Fibroblast of skin of abdomen (primary cell): ENCODE data around the gene ATP1B1.
"Not testable (repeated sequence)": the region's sequence is repeated elsewhere in the genome, so short reads cannot be mapped to it uniquely, and the experiment has no call there.

ENCODE experiments used
- DNase-seq: peaks from one replicate; pipeline ENCODE4 v3.0.0-alpha.2; 2013

ATP1B1 gene

DNA sequence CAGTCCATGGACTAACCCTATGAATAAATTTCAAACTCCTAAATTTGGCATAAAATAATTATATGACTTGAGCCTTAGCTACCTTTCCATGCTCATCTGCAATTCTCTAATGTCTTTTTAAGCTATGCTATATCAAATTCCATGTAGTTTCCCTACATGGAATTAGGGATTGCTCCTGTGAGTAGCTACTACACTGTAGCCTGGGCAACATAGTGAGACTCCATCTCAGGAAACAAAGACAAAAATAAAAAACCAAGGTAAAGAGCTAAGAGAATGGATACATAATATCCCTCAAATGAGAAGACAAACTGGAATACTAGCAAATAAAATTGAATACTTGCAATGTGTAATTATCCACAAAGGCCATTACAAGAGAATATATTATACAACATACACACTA is 37.5 kb downstream of the ATP1B1 start:
- no peak for DNase-seq

DNA sequence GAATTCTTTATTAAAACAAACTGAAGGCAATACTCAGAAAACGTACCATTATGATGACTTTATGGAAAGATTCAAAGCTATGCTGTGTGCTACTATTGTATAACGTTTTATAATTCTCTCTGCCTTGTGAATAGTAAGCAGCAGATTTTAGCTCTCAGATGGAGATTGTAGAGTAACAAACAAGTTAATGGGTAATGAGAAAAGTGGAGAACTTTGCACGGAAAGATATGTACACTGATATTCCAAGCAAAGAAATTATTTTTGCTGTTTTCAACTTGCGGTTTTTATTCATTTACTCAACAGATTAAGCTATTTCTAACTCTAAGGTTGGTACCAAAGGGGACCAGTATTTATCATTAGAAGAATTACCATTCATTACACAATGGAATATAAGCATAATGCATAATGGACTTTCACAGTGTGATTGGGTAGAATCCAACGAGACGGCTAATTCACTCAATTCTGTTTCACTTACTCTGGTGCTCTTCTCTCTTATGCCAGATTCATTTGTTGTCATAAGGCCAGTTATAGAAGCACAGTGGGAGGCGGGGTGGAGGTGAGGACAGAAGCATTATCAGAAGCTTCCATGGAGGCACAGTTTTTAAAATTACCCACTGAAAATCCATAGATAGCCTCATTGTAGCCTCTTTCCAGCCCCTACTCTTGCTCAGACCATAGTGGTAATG is 38.6 kb downstream of the ATP1B1 start:
- DNase-seq: no peak

DNA sequence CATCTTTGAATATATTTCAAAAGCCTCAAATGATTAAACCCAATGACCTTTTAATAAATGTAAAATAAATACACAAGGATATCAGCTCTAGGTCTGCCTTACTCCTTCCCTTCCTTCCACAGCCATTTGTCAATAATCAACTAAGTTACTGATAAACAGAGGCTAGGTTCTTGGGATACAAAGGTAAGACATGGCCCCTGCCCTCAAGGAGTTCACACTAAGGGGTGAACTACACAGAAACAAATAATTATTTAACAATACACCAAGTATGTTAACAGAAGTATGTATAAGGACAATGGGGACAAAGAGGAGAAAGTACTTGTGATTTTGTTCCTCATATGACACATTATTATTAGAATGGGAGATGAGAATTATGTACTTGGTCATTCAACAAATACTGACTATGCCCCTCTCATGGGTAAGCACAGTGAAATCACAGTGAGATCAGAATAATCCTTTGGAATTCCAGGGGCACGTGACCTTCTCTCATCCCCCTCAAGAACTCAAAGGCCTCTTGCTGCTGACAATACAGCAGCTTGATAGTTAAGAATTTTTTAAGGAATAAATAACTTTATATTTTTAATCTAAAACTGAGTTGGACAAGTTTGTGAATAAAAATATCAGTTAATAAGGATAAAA is 40.2 kb downstream of the ATP1B1 start:
- no peak for DNase-seq

DNA sequence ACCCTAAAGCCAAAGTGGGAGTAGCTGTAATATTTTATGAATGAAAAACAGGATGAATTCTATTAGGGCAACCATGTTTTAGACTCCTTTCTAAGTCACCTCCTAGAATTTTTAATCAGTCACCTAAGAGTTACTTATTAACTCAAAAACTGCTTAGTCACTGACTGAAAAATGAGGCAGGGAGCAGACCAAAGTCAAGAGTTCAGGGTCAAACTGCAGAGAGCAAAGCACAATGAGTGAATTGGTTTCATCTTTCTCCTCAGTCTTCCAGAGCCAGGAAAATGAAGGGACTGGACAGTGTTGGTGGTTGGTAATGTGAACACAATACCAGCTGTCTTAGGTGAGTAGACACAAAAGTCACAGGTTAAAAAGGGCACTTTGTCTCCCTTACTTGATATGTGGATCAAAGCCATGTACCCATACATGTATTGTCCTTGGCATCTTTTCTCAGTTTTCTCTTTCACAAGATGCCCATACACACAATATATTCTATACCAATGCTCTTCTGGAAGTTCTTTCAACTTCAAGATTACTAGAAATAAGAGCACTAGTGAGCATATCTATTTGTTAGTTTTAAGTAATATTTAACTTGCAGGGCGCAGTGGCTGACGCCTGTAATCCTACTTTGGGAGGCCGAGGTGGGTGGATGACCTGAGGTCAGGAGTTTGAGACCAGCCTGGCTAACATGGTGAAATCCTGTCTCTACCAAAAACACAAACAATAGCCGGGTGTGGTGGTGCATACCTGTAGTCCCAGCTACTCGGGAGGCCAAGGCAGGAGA is 42.2 kb downstream of the ATP1B1 start:
- DNase-seq: no peak

DNA sequence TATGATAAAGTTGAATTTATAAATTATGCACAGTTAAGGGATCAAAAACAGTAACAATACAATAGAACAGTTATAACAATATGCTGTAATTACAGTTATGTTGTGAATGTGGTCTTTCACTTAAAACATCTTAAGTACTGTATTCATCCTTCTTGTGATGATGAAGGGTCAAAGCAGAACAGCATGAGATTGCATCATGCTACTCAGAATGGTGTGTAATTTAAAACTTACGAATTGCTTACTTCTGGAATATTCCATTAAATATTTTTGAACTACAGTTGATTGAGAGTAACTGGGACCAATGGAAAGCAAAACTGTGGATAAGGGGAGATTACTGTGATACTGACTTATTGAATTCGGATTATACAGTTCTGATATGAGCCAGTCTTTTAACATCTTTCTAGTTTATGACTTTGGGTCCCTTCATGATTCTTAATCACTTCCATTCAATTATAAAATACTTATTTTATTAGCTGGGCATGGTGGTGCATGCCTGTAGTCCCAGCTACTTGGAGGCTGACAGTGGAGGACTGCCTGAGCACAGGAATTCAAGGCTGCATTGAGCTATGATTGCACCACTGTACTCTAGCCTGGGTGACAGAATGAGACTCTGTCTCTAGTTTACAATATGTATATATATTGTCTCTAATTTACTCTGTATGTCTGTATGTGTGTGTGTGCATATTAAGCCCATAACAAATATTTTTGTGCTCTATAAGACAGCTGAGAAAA is 43.2 kb downstream of the ATP1B1 start:
- DNase-seq: peak; percentile 19

DNA sequence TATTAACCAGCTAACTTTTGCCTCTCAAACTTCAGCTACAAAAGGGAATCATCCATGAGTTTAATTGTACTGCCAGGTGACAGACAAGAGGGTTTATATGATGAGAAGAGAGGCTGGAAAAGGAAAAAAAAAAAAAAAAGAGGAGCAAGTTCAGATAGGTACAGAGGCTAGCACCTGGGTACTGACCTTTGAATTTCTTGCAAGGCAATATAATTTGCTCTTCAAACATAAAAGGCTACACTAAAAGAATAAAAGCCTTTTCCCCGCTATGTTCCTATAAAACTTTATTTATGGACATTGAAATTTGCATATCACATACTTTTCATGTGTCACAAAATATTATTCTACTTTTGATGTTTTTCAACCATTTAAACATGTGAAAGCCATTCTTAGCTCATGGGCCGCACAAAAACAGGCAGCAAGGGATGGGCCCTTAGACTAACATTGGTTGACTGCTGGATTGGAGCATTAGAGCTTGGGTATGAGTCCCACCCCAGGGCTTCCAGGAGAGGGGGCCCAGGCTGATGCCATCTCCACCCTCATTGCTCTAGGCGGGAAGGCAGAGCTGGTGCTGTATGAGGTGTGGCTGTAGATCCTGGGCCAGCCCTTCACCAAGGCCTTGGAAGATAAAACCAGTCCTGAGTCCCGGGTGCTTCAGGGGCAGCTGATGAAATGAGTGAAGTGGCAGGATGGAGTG is 44.3 kb downstream of the ATP1B1 start:
- no peak for DNase-seq

DNA sequence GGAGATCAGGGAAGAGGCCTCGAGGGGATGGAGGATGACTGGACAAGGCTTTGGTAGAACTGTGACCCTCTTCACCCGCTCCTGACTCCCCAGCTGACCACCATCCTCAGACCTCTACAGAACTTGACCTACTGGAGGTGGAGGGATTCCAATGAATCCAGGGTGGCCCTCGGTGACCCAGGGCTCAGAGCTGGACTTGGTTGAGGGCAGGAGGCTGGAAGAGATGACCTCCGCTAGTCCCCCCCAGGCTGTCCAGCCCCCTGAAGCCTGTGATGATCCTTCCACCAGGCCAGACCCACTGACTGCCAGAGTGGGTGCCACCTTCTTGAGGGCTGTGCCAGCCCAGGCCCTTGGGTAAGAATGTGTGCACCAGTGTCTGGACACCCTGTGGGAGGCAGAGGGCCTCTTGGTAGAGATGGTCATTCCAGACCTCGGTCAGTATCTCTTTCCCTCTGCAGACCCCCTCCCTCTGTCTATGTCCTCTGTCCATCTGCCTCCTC is 44.9 kb downstream of the ATP1B1 start:
- no peak for DNase-seq

DNA sequence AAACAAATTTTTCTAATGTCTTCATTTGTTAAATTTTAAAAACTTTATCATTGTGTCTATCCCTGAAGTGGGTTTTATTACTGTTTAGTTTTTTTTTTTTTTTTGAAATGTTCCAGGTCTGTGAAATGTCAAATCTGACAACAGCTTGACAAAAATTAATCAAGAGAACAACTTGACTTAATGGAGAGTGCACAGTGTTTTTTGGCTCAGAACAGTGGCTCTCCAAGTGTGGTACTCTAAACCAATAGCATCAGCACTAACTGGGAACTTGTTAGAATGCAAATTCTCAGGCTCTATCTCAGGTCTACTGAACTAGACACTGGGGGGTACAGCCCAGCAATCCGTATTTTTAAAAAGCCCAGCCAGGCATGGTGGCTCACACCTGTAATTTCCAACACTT is 49.2 kb downstream of the ATP1B1 start:
- no peak for DNase-seq

DNA sequence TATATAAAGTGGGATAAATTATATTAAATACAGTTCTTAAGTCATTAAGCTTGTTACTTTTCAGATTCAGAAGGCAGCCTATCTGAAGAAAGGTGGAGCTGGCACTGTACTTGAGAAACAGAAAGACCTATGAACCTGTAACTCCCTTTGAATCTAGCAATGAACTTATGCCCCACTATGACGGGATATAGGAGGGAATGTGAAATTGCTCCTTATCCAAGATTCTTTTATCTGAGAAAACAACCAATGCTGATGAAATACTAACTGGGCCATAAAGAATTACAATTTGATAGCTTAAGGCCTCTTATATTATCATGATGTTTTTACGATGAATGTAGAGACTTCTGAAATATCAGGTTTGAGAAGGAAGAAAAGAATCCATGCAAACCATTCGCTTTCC is 50.1 kb downstream of the ATP1B1 start:
- no peak for DNase-seq

DNA sequence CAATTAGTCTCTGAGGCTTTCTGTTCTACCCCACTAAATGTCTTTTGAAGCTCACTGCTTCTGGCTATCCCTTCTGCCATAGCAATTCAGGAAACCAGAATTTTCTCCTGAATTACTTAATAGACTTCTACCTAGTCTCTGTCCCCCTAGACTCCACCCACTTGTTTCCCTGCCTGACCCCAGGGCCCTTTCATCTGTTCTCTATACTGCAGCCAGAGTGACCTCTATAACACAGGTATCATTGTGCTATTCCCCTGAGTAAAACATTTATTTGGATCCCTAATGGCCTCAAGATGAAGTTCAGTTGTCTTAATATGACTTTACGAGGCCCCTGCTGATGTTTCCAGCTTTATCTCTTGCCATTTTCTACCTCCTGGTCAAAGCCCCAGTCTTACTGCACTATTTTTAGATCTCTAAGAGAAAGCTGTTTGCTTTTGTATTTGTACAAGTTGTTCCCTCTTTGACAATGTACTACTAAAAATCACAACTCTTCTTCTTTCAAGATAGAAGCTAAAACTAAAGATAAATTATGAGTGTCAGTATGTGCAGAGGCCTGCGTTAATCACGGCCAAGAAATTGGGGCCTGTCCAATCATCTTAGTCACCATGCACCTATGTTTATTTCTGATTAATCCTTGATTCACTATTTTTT is 54.5 kb downstream of the ATP1B1 start:
- peak; percentile 37 for DNase-seq

DNA sequence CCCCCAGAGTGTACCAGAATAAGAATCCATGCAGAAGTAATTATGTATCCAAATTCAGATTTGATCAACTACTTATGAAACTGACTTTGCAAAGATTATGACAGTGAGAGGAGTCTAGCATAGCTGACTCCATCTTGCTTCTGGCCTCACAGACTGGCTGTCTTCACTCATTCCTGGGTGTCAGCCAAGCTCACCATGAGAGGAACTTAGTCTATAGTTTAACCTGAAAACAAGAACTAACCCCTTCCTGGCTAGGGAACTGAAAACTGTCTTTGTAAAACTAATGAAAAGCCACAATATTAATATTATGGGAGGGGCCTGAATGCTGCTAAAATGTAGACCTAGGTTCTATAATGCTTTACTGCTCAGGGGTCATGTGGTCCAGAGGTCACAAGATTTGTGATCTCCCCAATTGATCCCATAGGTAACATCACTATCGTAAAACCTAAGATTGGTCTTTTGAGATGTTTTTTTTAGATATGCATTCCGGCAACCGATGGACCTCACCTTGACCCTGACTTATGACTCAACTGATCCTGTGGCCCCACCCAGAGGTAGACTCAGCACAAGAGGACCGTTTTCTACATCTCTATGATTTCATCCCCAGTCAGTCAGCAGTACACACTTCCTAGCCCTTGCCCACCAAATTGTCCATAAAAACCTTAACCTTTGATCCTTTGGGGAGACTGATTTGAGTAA is 55.2 kb downstream of the ATP1B1 start:
- DNase-seq: peak; percentile 27

DNA sequence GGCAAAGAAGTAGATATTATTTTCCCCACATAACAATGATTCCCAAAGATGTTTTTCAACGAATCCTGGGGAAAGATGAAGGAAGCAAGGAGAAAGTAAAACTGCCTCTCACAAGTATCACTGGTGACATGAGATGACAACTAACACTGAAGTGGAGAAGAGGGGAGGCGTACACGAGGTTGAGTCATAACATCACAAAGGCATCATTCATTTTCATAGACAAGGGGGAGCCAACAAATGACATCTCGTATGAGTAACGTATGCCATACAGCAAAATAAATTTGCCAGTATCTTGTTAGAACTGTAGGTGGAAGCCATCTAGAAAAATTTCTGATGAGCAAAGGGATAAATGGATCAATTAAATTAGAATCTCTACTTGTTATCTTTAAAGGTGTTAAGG is 56.6 kb downstream of the ATP1B1 start:
- DNase-seq: no peak

DNA sequence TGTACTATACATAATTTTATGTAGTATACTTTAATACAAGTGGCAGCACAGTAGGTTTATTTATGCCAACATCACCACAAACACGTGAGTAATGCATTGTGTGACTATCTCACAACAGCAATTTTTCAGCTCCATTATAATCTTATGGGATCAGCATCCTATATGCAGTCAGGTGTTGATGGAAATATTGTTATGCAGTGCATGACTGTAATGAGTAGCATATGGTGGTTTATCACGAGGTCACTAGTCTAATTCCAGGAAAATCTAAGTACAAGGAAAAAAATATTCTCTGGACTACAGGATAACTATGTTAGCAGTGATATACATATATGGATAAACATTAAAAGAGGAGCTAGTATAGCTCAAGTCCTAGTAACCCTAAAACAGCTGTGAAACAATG is 69.0 kb downstream of the ATP1B1 start:
- peak; percentile 67 for DNase-seq

DNA sequence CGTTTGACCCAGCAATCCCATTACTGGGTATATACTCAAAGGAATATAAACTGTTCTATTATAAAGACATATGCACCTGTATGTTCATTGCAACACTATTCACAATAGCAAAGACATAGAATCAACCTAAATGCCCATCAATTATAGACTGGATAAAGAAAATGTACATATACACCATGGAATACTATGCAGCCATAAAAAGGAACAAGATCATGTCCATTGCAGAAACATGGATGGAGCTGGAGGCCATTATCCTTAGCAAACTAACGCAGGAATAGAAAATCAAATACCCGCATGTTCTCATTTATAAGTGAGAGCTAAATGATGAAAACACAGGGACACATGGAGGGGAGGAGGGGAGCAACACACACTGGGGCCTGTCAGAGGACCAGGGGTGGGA is 72.9 kb downstream of the ATP1B1 start:
- DNase-seq: not testable (repeated sequence)

DNA sequence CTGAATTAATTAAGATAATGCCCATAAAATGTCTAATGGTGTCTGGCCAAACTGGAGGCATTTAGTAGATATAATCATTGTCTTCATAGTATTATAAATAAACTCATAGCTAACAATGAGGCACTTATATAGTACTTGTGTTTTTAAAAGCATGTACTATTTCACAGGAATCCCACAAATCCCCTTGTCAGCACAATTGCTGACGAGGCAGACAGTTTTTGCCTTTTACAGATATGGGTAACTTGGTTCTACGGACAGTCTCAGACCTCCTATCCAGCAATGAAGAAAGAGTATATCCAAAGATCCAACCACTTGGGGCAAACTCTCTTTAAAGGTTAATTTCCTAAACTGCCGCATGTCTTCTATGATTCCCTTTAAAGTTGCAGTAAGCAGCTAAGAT is 73.7 kb downstream of the ATP1B1 start:
- DNase-seq: no peak
